GDM1 (cell line): ENCODE results near the gene ABCB10.
A peak's percentile ranks its signal among the peaks of the same experiment; 100 is the strongest.
"Not testable (repeated sequence)": the region's sequence is repeated elsewhere in the genome, so short reads cannot be mapped to it uniquely, and the experiment has no call there.

Source experiments
- DNase-seq: peaks from one replicate; lab custom pipeline; 2025; lab: John Stamatoyannopoulos, UW

ABCB10 gene

DNA sequence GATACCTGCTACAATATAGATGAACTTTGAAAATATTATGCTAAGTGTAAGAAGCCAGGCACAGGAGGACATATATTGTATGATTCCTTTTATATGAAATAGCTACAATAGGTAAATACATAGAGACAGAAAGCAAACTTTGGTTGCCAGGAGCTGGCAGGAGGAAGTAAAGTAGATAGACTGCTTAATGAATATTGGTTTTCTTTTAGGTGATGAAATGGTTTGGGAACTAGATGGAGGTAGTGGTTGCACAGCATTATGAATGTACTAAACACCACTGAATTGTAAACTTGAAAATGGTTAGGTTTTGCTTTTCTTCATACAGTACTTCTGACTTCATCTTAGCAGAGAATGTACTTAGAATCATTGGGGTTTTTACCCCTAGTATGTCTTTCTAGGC lies 21.5 kb downstream of the ABCB10 start:
- DNase-seq = no peak

DNA sequence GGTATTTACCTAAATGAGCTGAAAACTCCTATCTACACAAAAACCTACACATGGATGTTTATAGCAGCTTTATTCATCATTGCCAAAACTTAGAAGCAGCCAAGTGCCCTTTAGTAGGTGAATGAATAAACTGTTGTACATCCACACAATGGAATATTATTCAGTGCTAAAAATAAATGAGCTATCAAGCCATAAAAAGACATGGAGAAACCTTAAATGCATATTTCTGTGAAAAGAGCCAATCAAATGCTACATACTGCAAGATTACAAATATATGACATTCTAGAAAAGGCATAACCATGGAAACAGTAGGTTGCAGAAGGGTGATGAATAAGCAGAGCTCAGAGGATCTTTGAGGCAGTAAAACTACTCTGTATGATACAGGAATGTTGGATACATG lies 23.3 kb downstream of the ABCB10 start:
- no peak for DNase-seq

DNA sequence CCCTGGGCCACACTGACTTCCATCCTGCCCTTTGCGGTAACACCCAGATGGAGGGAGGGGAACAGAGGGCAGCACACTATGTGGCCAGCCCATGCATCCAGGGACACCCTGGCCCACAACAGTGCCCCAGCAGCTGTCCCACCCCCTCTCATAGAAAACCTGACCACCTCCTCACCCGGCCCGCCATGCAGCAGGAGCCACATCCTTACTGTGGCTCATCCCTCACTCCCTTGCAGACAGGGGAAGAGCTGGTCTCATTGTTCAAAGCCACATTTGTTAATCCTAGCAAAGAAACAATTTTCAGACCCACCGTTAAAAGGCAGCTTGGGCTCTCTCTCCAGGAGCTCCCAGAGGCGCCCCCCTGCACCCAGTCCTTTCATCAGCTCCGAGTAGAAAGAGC lies 27.2 kb downstream of the ABCB10 start:
- no peak for DNase-seq

DNA sequence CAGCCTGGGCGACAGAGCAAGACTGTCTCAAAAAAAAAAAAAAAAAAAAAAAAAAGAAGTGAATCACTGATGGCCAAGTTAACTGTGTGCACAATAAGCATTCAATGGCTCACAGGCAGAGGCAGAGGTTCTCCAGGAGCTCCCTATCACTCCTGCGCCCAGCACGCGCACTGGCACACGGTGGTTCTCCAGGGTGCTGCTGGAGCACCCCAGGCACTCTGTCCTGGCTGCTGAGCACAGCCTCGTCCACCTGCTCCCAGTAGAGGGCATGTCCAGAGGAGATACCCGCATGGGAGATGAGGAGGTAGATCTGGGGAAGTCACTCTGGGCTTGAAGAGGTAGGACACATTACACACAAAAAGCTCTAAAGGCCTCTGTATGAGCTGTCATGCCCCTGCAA lies 28.9 kb downstream of the ABCB10 start:
- DNase-seq = no peak

DNA sequence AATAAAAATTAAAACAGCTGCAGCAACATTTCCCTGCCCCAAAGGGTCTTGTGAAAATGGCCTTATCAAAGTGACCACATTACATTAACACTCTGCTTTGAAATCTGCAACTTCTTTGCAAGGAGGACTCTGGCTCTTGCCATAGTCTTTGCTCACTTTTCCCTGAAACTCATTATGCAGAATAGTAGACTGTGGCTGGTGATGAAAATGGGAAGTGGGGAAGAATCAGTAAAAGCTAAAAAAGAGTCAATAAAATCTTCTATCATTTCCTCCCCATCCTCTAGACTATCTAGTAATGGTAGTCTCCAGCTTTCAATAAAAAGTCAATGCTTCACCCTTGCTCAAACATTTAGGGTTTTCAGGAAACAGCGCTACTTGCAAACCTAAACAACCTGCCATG lies 31.8 kb downstream of the ABCB10 start:
- no peak for DNase-seq

DNA sequence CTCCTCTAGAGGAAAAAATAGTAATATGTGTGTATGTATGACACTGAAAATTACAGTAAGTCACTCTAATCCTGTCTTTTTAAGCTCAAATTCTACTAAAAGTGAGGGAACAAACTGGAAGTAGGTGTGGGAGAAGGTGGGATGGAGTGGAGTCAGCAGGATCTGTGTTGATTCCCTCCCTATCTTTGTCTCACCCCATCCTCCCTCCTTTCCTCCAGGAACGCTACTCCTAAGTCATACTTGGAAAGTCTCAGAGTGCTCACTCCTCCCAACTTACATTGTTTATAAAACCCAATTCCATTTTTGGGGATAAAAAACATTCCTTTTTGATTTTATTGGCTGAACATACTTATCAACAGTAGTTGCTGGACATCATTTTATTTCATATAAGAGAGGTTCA lies 35.5 kb downstream of the ABCB10 start:
- no peak for DNase-seq

DNA sequence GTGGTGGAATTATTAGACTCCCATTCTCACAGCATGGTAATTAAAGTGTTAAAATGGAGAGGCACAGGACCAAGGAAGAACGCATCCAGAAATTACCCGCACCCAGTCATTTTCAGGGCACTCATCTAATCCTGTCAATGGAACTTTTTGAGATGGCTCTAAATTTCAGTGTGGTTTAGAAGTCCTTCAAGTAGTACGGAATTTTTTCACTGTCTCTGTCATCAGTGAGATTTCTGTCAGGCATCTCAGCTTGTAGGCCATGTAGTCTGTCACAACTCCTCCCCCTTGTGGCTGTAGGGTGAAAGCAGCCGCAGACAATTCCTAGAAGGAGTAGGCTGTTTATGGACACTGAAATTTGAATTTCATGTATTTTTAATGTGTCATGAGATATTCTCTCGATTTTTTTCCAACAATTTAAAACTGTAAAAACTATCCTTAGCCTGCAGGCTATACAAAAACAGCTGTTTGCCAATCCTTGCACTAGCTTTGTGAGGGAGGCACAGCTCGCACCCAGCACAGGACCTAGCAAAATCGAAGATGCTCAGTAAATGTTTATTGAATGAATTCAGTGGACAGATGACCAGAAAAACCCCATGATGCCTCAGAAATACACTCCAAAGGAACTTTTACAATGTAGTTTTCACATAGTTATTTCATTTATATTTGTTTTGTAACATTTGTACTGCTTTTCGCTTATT lies 43.8 kb downstream of the ABCB10 start:
- DNase-seq = peak; percentile 34

DNA sequence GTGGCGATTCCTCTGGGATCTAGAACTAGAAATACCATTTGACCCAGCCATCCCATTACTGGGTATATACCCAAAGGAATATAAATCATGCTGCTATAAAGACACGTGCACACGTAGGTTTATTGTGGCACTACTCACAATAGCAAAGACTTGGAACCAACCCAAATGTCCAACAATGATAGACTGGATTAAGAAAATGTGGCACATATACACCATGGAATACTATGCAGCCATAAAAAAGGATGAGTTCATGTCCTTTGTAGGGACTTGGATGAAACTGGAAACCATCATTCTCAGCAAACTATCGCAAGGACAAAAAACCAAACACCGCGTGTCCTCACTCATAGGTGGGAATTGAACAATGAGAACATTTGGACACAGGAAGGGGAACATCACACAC lies 46.9 kb downstream of the ABCB10 start:
- not testable (repeated sequence) for DNase-seq

DNA sequence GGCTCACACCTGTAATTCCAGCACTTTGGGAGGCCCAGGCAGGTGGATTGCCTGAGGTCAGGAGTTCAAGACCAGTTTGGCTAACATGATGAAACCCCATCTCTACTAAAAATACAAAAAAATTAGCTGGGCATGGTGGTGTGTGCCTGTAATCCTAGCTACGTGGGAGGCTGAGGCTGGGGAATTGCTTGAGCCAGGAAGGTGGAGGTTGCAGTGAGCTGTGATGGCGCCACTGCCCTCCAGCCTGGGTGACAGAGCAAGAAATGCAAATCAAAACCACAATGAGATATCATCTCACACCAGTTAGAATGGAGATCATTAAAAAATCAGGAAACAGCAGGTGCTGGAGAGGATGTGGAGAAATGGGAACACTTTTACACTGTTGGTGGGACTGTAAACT lies 47.3 kb downstream of the ABCB10 start:
- not testable (repeated sequence) for DNase-seq

DNA sequence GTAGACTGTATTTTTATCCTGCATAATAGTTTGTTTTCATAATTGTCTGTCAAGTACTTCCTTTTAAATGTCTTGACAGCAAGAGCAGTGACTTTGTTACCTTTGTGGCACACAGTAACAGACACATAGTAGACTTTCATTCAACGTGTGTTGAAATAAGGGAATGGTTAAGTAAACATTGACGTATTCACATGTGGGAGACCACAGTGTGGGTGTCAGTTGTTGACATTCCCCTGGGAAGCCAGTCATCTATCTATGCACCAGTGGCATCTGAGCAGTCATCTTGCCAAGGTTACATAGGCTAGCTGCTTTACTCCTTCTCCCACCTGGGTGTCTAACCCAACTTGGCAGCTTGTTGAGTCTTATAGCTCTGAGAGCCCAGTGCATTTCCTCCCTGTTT lies 48.9 kb downstream of the ABCB10 start:
- no peak for DNase-seq

DNA sequence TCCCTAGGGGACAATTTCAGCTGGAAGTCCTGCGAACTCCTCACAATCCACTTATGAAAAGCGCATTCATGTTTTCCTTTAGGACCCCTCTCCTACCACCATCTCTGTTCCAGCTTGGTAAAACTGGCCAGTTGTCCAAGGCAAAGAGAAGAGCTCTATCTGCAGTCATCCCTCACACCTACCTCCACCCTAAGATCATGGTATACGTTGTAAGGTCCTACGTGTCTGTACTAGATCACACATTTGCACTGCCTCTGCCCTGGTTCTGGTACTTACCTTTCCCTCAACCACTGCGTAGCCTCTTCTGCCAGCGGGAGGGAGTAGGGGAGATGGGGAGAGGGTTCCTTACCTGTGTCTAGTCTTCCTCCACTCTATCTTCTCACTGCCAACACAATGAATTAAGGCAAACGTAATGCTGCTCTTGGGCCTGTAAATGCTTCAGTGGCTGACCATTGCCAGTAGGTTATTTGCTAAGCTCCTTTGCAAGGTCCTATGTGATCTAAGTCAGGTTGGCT lies 49.6 kb downstream of the ABCB10 start:
- no peak for DNase-seq

DNA sequence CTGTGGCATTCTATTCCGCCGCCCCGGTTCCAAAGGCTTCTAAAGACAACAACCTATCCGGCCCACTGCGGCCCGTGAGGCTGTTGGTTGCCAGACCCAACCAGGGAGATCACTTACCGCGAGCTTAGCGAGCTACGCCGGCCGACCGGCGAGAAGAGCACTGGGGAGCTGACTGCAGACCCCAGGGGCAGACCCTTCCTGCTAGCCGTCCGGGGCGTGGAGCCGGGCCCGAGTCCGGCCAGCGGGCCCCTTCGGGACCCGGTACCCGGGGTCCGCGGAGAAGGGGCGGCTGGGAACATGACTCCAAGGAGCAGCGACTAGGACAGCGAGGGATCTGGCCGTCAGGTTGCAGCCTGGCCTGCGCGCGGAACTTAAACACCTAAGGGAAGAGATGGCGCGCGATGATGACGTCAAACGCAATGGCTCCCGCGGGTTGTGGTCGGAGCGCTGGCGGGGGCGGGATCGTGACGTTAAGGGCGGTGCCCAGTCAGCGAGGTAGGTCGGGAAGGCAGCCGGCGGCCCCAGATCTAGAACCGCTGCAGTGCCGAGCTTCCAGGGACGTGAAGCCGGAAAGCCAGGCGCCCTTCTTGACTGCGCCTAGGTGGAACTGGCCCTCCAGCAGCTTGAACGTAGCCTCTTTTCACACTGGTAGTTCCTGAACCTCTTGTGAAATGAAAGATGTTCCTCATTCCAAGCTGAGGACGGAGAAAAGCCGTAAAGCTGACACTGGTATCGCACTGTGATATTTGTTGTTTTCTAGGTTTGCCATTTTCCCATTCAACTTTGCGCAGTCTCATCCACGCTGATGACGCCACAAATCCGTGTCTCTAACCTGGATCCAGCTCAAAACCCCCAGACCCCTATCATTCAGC lies 50.3 kb downstream of the ABCB10 start, which contains the start of gene NUP133:
Gene NUP133, minus strand, starts transcription at position 391 of the 872 bp plus-strand sequence. Its CDS starts 92 bp downstream, at position 299.
- peak; percentile 95 for DNase-seq

DNA sequence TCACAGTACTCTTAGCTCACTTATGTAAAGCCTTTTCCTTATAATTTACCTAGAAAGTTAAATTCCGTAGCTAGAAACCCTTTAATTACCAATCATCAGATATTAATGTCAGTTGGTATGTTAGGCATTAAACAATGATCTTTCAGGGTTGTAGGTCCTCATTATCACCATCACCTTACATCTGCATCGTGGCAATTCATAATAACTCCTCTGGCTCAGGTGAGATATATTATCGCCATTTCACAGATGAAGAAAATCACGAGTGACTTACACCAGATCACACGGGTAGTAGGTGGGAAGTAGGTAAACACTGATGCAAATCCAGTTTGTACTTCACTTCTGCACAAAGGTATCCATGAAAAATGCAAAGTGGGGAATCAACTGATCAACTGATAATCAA lies 51.0 kb downstream of the ABCB10 start:
- no peak for DNase-seq

DNA sequence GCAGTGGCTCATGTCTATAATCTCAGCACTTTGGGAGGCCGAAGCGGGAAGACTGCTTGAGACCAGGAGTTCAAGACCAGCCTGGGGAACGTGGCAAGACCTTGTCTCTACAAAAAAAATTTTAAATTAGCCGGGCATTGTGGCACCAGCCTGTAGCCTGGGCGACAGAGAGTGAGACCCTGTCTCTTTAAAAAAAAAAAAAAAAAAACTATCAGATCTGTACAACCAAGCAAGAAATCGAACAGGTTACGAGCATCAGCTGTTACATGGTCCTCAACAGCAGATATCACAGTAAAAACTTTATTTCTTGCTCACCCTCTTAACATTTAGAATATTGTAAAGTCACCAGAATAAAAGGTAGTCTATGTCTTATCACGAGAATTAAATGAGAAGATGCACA lies 51.9 kb downstream of the ABCB10 start:
- no peak for DNase-seq

DNA sequence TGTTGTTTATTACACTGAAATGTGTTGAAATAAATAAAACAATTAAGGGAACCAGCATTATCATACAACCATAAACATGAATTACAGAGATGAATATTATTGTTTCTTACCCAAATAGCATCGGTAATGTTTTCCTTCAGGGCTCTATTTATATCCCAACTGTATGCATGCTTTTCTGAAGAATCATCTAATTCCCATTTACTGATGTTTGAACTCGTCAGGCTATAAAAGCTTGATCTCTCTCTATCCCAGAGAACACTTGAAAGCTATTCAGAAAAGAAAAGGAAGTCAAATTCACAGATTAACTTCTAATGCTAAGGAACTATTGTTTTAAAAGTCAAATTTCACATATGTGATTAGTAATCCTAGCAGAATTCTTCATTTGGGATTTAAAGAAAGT lies 62.7 kb downstream of the ABCB10 start:
- no peak for DNase-seq

DNA sequence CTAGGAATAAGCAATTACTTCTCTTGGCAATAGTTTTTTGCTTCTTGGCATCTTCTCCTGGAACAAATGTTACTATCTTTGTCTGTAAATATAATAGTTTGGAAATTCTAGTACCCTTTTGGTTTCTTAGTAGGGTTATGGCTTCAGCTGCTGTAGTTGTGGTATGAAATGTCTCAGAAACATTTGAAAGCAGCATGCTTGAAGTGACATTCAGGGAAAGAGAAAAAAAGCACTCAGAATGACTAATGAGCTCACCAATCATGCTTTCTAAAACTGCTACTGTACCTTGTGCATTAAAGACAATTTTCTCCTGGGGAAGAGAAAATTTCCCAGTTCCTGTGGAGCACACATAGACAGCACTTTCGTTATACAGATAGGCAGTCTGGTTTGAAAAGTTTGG lies 71.3 kb downstream of the ABCB10 start:
- DNase-seq = no peak

DNA sequence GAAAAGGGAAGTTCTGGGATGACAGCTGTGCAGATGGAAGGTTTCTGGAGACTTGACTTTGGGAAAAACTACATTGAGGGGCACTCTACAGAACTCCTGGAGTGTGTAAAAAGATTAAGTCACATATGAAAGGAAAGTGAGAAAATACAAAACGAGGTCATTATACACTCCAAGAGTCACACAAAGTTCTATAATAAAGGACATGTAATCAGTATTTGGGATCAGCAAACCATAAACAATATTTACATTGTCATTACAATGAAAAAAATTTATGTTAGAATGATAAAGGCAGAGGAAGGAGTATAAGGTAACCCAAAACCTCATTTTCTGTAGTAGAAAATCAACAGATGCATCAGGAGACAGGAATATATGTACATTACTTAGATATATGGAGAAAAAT lies 73.2 kb downstream of the ABCB10 start:
- DNase-seq = no peak

DNA sequence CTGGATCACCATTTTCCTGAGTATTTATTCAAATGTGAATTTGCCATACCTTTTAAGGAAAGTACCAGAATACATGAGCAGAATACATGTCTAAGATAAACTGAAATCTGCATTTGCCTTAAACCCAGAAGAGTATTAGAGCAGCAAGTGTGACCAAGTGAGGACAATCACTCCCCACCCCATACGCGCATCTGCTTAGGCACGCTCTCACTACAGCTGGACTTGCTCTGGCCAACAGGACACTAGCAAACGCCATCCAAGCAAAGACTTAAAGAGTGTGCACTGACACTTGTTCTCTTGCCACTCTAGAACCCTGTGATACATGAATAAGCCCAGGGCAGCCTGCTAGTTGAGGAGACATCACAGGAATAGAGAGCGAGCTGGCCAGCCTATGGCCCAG lies 76.0 kb downstream of the ABCB10 start:
- DNase-seq = no peak

DNA sequence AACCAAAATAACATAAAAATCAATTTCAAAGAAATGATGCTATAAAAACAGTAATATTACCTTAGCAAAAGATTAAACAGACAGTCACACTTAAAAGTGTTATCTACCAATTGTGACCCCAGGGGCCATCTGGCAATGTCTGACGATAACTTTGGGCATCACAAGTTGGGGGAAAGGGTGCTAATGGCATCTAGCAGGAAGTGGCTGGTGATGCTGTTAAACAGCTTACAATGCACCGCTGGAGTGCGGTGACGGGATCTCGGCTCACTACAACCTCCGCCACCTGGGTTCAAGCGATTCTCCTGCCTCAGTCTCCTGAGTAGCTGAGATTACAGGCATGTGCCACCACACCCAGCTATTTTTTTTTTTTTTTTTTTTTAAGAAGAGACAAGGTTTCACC lies 78.0 kb downstream of the ABCB10 start:
- DNase-seq = no peak

DNA sequence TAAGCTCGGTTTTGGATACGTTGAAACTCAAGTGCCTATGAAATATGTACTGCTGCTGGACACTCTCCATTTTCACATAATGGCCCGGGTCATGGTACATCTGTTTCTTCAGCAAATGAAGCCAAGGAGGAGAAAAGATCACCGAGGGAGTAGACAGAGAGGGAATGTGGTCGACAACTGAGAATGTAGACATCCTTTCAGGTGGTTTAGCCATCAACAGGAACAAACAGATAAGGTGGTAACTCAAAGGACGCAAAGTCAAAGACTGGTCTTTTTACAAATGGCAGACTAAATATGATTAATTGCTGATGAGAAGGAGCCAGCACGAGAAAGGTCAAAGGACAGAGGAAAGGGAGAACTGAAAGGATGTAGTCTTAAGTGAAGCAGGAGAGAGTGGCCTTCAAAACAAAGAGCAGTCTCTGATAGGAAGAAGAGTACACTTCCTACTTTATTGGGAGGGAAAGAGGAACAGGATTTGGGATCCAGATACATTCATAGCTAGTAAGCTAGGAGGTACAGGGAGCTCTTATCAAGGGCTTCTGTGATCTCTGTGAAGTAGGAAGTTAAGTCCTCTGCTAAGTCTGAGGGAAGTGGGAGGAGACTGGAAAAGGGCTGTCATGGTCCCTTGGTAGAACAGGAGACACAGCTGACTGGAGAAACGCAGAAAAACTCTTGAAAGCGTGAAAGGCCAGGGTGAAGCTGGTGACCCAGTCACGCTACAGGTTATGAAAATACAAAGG lies 78.7 kb downstream of the ABCB10 start:
- peak; percentile 12 for DNase-seq

DNA sequence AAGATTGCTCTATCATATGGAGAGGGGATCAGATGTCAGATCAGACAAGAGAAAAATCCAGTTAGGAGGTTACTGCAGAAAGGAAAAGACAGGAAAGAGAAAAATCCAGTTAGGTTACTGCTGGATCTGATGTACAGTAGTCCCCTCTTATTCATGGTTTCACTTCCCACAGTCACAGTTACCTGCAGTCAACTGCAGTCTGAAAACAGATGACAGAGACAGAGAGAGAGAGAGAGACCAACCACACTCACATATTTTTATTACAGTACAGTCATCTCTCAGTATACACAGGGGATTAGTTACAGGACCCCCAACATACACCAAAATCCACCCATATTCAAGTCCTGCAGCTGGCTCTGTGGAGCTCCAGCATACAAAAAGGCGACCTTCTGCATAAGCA lies 79.7 kb downstream of the ABCB10 start:
- no peak for DNase-seq

DNA sequence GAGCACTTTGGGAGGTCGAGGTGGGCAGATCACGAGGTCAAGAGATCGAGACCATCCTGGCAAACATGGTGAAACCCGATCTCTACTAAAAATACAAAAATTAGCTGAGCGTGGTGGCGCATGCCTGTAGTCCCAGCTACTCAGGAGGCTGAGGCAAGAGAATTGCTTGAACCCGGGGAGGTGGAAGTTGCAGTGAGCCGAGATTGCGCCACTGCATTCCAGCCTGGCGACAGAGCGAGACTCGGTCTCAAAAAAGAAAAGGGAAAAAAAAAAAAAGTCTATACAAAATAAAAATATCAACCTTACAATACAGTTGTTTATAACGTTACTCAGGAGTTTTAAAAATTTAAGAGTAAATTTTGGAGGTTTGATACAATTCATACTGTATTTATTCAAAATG lies 82.6 kb downstream of the ABCB10 start:
- not testable (repeated sequence) for DNase-seq

DNA sequence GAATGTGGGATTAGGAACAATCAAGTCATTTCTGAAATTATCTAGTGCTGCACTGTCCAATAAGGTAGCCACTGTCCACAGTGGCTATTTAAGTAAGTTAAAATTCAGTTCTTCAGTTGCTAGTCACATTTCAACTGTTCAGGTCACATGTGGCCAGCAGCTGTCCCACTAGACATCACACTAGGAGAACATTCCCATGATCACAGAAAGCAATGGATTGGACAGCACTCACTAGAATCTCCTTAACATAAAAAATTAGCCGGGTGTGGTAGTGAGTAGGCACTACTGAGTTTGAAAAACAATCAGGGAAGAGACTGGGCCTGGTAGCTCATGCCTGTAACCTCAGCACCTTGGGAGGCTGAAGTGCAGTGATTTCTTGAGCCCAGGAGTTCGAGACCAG lies 84.0 kb downstream of the ABCB10 start:
- DNase-seq = no peak
